ENCODE data around the gene SDK2.

SDK2 gene

GRCh38 chr17:73420897-73421296, 223.3 kb downstream of the SDK2 start:
- peak; percentile 54 for DNase-seq (ENCODE audit: low spot score)

- no peak for DNase-seq (ENCODE audit: low spot score)
Observed at GRCh38 chr17:73419881-73420280, 224.4 kb downstream of the SDK2 start.

DNA sequence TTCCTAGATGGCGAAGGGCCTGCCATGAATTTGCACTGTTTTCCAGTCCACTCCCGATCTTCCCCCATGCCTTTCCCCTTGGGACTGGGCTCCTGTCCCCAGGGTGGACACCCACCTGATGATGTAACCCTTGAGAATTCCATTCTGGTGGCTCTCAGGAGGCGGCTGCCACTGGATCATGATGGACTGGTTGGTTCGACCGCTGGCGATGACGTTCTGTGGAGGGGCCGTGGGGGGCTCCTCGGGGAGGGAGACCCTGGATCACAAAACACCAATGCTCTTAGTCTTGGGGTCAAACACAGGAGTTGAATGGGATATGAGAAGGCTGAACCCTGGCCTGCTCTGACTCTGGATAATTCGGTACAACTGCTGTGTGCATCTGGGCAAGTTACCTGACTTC, 225.2 kb downstream of the SDK2 start:
- DNase-seq (ENCODE audit: low spot score) = no peak

- no peak for DNase-seq (ENCODE audit: low spot score)
Observed at GRCh38 chr17:73415782-73416181, 228.5 kb downstream of the SDK2 start.

GRCh38 chr17:73414171-73414955, 229.9 kb downstream of the SDK2 start:
- DNase-seq (ENCODE audit: low spot score) = no peak

DNA sequence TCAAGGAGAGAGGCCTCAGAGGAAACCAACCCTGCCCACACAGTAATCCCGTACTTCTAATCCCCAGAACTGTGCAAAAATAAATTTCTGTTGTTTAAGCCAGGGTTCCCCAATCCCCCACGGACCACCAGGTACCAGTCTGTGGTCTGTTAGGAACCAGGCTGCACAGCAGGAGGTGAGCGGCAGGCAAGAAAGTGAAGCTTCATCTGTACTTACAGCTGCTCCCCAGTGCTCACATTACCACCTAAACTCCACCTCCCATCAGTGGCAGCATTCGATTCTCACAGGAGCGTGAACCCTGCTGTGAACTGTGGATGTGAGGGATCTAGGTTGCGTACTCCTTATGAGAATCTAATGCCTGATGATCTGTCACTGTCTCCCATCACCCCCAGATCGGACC, 231.3 kb downstream of the SDK2 start:
- no peak for DNase-seq (ENCODE audit: low spot score)

DNA sequence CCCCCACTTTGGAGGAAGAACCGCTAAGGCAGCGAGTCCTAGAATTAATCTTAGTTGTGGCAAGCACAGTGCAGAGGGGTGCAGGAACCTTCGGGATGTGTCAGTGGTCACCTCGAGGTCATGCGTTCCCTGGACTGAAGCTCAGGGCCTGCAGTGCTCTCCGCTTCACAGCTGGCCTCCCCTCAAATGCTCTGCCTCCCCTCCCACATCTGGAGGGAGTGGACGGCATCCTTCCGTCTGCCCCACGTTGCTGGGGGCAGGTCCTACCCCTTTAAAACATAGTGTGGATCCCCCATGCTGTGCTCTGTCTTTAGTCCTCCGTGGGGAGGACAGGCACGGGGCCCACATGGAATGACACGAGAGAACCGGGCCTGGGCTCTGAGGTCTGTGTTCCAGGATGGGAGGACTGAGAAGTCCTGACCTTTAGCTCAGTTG, 232.9 kb downstream of the SDK2 start:
- no peak for DNase-seq (ENCODE audit: low spot score)

DNA sequence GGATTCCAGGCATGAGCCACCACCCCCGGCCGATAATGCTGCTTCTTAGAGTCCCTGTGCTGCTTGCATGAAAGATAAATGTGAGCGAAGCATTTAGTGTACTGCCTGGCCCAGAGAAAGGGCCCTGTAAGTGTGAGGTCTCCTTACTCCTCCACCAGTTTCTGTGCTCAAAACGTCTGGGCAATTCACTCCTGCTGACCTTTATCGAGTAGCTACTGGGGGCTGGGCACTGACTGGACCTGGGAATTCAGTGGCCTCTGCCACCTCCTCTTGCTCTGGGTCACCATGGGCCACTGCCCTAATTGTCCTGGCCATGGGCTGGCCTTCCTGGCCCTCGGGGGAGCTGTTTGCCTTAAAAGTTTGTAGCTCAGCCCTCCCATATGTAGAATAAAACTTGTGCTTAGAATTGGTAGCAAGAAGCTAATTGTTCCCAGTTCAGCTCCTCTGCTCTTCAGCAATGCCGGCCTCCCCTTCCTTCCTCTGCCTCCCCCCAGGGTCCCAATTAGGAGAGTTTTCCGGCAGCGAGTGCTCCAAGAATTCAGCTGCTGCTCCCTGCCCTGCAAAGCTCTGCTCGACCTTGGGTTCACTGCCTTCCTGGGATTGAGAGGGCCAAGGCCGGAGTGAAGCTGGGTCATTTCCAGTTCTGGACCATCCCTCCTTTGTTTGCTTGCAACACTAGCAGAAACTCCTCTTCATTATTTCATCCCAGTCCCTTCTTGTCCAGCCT, 233.5 kb downstream of the SDK2 start:
- no peak for DNase-seq (ENCODE audit: low spot score)

GRCh38 chr17:73404246-73404645, 240.0 kb downstream of the SDK2 start:
- DNase-seq (ENCODE audit: low spot score) = no peak

DNA sequence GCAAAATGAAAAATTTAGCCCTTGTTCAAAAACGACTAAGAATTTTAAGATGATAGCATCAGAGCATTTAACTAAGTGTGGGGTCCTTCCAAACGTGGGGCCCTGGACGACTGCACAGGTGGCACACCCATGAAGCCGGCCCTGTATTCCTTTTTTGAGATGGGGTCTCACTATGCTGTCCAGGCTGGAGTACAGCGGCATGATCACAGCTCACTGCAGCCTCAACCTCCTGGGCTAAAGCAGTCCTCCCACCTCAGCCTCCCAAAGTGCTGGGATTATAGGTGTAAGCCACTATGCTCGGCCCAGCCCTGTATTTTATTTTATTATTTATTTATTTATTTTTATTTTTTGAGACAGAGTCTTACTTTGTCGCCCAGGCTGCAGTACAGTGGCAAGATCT, 241.8 kb downstream of the SDK2 start:
- no peak for DNase-seq (ENCODE audit: low spot score)

DNA sequence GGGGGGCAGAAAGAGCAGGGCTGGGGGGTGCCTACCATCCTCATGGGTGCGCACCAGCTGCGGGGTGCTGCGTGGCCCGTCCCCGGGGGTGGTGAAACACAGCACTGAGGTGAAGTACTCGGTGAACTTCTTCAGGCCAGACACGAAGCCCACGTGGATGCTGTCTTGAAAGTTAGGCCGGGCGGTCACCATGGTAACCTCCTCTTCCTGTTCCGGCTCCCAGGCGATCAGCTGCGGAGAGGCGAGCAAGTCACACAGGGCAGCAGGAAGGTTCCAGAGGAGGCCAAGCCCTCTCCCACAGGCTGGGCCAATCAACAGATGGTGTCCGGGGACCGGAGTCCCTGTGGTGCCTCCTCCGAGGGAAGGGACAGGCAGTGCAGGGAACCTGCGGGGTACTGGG, 242.3 kb downstream of the SDK2 start:
- DNase-seq (ENCODE audit: low spot score) = peak; percentile 77

DNA sequence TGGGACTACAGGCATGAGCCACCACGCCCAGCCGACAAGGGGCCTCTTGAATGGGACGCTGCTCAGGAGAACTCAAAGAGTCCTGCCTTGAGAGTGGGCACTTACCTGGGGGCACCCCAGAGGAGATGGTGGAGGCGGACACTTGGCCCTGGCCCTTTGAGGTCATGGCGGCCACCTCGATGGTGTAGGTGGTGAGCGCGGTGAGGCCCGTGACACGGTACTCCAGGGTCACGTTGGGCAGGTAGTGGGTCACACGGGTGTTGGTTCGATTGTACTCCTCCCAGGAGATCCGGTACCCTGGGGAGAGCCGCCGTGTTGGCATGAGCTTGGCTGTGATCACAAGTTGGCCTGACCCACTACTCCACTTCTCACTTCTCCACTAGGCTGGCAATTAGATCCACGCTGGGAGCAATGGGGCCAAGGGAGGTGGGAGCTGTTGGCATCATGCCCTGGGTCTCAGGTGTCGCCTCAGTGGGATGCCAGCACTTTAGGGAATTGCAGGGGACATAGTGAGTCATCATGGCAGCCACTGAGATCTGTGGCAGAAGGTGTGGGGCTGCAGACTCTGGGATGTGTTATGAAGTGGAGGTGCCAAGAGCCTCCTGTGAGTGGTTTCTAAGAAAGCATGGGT, 243.2 kb downstream of the SDK2 start:
- DNase-seq (ENCODE audit: low spot score) = no peak

- DNase-seq (ENCODE audit: low spot score) = no peak
Observed at GRCh38 chr17:73399056-73399455, 245.2 kb downstream of the SDK2 start.

- DNase-seq (ENCODE audit: low spot score) = no peak
Observed at GRCh38 chr17:73397856-73398540, 246.2 kb downstream of the SDK2 start.

GRCh38 chr17:73397278-73397826, 246.9 kb downstream of the SDK2 start:
- DNase-seq (ENCODE audit: low spot score) = no peak

- DNase-seq (ENCODE audit: low spot score) = no peak
Observed at GRCh38 chr17:73396431-73397277, 247.6 kb downstream of the SDK2 start.

- no peak for DNase-seq (ENCODE audit: low spot score)
Observed at GRCh38 chr17:73394512-73395450, 249.5 kb downstream of the SDK2 start.

GRCh38 chr17:73393962-73394361, 250.3 kb downstream of the SDK2 start:
- no peak for DNase-seq (ENCODE audit: low spot score)

DNA sequence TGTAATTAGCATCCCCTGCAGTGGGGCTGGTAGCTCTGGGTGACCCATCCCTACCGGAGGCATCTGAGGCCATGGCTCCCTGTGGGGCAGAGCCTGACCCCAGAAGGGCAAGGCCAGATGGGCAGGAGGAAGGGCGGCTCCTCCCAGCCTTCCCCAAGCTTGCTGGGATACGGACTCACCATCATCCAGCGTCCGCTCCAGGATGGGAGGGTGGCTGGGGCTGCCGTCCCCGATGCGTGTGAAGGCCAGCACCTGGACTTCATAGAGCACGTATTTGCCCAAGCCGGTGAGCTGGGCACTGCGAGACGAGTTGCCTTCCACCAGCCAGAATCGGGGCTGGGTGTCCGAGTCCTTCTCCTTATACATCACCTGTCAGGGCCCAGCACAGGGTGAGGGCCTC, 250.9 kb downstream of the SDK2 start:
- DNase-seq (ENCODE audit: low spot score) = no peak

Data from iPS-NIHi11 (cell line).